ENCODE measurements around the gene KCNH4. TPM values are rescaled to one million over a fixed set of nuclear protein-coding genes. Genes with fewer than 3 reads are reported as not detected.
A peak's percentile ranks its signal among the peaks of the same experiment; 100 is the strongest.

KCNH4 gene
- total RNA-seq, 1 donor from 2014 or later = not detected

GRCh38 chr17:42183741-42184711 lies 3.1 kb upstream of the KCNH4 start:
- Mint-ChIP-seq H3K36me3 (ENCODE audit: low read depth) (no peaks in the 10 kb centered on the region), H3K27ac (ENCODE audit: unreplicated experiment) (peak overlapping the region; percentile 68), H3K4me1 (ENCODE audit: low read depth) (peaks cover 15% of the 10 kb centered on the region)

GRCh38 chr17:42182927-42183734 lies 2.2 kb upstream of the KCNH4 start:
- Mint-ChIP-seq H3K9me3 (ENCODE audit: low read depth) (no peaks in the 10 kb centered on the region), H3K27me3 (ENCODE audit: low read depth) (peaks cover 22% of the 10 kb centered on the region), H3K4me1 (ENCODE audit: low read depth) (peaks cover 15% of the 10 kb centered on the region), H3K27ac (ENCODE audit: unreplicated experiment) (no peak overlapping the region), H3K36me3 (ENCODE audit: low read depth) (no peaks in the 10 kb centered on the region), H3K4me3 (ENCODE audit: unreplicated experiment) (peak overlapping the region; percentile 76)
- no peak for DNase-seq (ENCODE audit: low spot score)
- no peak for TF ChIP-seq CTCF (IDR thresholded peaks at IDR 0.05)

More at GRCh38 chr17:42183741-42184711, 3.1 kb upstream of the KCNH4 start:
- Mint-ChIP-seq H3K4me3 (ENCODE audit: unreplicated experiment) (peak overlapping the region; percentile 76), H3K9me3 (ENCODE audit: low read depth) (no peaks in the 10 kb centered on the region), H3K27me3 (ENCODE audit: low read depth) (peaks cover 17% of the 10 kb centered on the region)
- peak; percentile 90 for TF ChIP-seq CTCF (IDR thresholded peaks at IDR 0.05)
- DNase-seq (ENCODE audit: low spot score) = no peak

- Mint-ChIP-seq H3K4me3 (ENCODE audit: unreplicated experiment) (no peak overlapping the region), H3K4me1 (ENCODE audit: low read depth) (peaks cover 15% of the 10 kb centered on the region), H3K9me3 (ENCODE audit: low read depth) (no peaks in the 10 kb centered on the region), H3K27me3 (ENCODE audit: low read depth) (peaks cover 22% of the 10 kb centered on the region), H3K36me3 (ENCODE audit: low read depth) (no peaks in the 10 kb centered on the region), H3K27ac (ENCODE audit: unreplicated experiment) (no peak overlapping the region)
- no peak for DNase-seq (ENCODE audit: low spot score)
- TF ChIP-seq CTCF (IDR thresholded peaks at IDR 0.05) = no peak
Measured at GRCh38 chr17:42181851-42182207, 887 bp upstream of the KCNH4 start.

- Mint-ChIP-seq H3K4me3 (ENCODE audit: unreplicated experiment) (peak overlapping the region; percentile 16), H3K4me1 (ENCODE audit: low read depth) (peaks cover 15% of the 10 kb centered on the region), H3K9me3 (ENCODE audit: low read depth) (no peaks in the 10 kb centered on the region), H3K27me3 (ENCODE audit: low read depth) (peaks cover 22% of the 10 kb centered on the region), H3K27ac (ENCODE audit: unreplicated experiment) (no peak overlapping the region), H3K36me3 (ENCODE audit: low read depth) (no peaks in the 10 kb centered on the region)
- no peak for TF ChIP-seq CTCF (IDR thresholded peaks at IDR 0.05)
- no peak for DNase-seq (ENCODE audit: low spot score)
Measured at GRCh38 chr17:42180411-42180921, 476 bp downstream of the KCNH4 start.

GRCh38 chr17:42179911-42180410 lies 981 bp downstream of the KCNH4 start:
- Mint-ChIP-seq H3K27me3 (ENCODE audit: low read depth) (peaks cover 27% of the 10 kb centered on the region), H3K36me3 (ENCODE audit: low read depth) (no peaks in the 10 kb centered on the region)
- TF ChIP-seq CTCF (IDR thresholded peaks at IDR 0.05) = no peak

More at GRCh38 chr17:42179911-42180410, 981 bp downstream of the KCNH4 start:
- Mint-ChIP-seq H3K9me3 (ENCODE audit: low read depth) (no peaks in the 10 kb centered on the region), H3K4me3 (ENCODE audit: unreplicated experiment) (peak overlapping the region; percentile 16), H3K27ac (ENCODE audit: unreplicated experiment) (no peak overlapping the region), H3K4me1 (ENCODE audit: low read depth) (peaks cover 15% of the 10 kb centered on the region)
- no peak for DNase-seq (ENCODE audit: low spot score)
